ENCODE results near the gene MREG. TPM values are rescaled to one million over a fixed set of nuclear protein-coding genes. Genes with fewer than 3 reads are reported as not detected.

The MREG gene
- total and polyA plus RNA-seq, 10 of the 15 experiments (the other 5 are each of a cell fraction or from before 2014, with no cell fraction given), result 6.9 to 45.0 (median 28.5) TPM

DNA sequence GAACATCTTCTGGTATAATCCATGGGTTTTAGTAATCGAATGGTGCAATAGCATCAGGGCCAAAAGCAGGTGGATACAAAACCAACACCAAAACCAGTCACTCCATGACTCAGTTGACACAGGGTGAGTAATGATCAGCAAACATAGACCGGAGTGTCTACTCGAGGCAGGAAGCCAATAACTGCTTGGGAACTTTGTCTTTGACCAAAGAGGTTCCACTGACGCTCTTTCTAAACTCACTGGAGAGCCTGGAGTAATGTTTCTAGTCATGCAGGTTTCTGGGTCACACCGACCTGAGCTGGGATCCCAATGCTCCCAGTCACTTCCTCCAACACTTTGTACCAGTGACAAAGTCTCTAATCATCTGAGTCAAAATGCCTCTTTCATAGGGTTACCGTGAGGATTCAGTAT lies 30.9 kb downstream of the MREG start (continued):
- no peak for TF ChIP-seq MYC (IDR thresholded peaks at IDR 0.05; ENCODE audit: insufficient read depth, insufficient read length, insufficient replicate concordance, low read length, severe bottlenecking)
- TF ChIP-seq BCL11A (IDR thresholded peaks at IDR 0.05; ENCODE audit: low read depth, low read length), result 0 out of 2 replicates have a peak, but pooled peaks have one; percentile 12

DNA sequence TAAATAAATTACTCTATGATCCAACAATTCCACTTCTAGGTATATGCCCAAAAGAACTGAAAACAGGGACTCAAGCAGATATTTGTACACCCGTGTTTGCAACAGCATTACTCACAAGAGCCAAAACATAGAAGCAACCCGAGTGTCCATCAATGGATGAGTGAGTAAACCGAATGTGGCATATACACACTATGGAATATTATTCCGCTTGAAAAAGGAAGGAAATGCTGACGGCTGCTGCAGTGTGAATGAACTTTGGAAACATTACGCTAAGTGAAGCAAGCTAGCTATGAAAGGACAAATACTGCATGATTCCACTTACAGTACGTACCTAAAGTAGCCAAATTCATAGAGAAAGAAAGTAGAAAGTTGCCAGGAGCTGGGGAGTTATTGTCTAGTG lies 32.2 kb downstream of the MREG start:
- DNase-seq (ENCODE audit: low read depth, low spot score) (no peak), FAIRE-seq (no peak), ATAC-seq (no peak)
- Histone ChIP-seq H3K36me3 (ENCODE audit: control insufficient read depth in 2 of 2, insufficient read depth in 2 of 2, low read length in 1 of 2) (peaks cover 0 to under 1% of the 10 kb centered on the region in 2 experiments; a peak in 3 of 4 replicates), H3K9me3 (replicated peaks; ENCODE audit: control insufficient read depth, insufficient read depth, low read length) (peaks cover 3% of the 10 kb centered on the region; the same call in 1 of the 3 replicates), H3K9ac (ENCODE audit: control insufficient read depth, insufficient read depth, low read length) (no peak overlapping the region), H2AFZ (ENCODE audit: control insufficient read depth, low read depth, low read length) (no peak overlapping the region), H3K4me1 (ENCODE audit: control insufficient read depth, insufficient read depth, low read length) (peaks cover 15% of the 10 kb centered on the region), H4K20me1 (ENCODE audit: control insufficient read depth, insufficient read depth) (no peaks in the 10 kb centered on the region), H3K79me2 (ENCODE audit: control insufficient read depth, insufficient read depth, low read length) (peaks cover 36% of the 10 kb centered on the region), H3K4me3 (no peak overlapping the region), H3K4me2 (ENCODE audit: control insufficient read depth, insufficient read depth) (no peak overlapping the region), H3K27me3 (replicated peaks in 1 of 2; ENCODE audit: control insufficient read depth in 2 of 2, insufficient read depth in 2 of 2, low read length in 1 of 2) (no peaks in the 10 kb centered on the region), H3K27ac (ENCODE audit: control insufficient read depth, insufficient read depth) (no peak overlapping the region)
- no TSS peak for BruUV-seq (replicated peaks)
- POLR2A ChIA-PET, result no interaction called here
- TF ChIP-seq PML (IDR thresholded peaks at IDR 0.05; ENCODE audit: low read length) (no peak), SIN3A (IDR thresholded peaks at IDR 0.05; ENCODE audit: low read depth, low read length) (no peak)
- TF ChIP-seq, protein P1, sequence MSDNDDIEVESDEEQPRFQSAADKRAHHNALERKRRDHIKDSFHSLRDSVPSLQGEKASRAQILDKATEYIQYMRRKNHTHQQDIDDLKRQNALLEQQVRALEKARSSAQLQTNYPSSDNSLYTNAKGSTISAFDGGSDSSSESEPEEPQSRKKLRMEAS (IDR thresholded peaks at IDR 0.05; ENCODE audit: low read depth, low read length), result no peak
- TF ChIP-seq, protein P2, sequence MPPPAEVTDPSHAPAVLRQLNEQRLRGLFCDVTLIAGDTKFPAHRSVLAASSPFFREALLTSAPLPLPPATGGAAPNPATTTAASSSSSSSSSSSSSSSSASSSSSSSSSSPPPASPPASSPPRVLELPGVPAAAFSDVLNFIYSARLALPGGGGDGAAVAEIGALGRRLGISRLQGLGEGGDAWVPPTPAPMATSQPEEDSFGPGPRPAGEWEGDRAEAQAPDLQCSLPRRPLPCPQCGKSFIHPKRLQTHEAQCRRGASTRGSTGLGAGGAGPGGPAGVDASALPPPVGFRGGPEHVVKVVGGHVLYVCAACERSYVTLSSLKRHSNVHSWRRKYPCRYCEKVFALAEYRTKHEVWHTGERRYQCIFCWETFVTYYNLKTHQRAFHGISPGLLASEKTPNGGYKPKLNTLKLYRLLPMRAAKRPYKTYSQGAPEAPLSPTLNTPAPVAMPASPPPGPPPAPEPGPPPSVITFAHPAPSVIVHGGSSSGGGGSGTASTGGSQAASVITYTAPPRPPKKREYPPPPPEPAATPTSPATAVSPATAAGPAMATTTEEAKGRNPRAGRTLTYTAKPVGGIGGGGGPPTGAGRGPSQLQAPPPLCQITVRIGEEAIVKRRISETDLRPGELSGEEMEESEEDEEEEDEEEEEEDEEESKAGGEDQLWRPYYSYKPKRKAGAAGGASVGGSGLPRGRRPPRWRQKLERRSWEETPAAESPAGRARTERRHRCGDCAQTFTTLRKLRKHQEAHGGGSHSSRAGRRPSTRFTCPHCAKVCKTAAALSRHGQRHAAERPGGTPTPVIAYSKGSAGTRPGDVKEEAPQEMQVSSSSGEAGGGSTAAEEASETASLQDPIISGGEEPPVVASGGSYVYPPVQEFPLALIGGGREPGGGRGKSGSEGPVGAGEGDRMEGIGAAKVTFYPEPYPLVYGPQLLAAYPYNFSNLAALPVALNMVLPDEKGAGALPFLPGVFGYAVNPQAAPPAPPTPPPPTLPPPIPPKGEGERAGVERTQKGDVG (CRISPR knock-in tag; IDR thresholded peaks at IDR 0.05), result no peak
- CTCF ChIA-PET, result interaction anchor here (1.0 kb wide), 1 partner anchor 31 kb away, joined by 3 read pairs; no protein-coding TSS in a partner anchor
- in situ Hi-C loops (cut with MboI) (no loop called here), intact Hi-C loops (cut with micrococcal nuclease; ENCODE audit: unreplicated experiment) (no loop called here)
- RAD21 ChIA-PET (ENCODE audit: unreplicated experiment), result no interaction called here
- 90% methylated on average over 7 of the region's 7 CpGs for WGBS (ENCODE audit: insufficient coverage, insufficient replicate concordance, low lambda C conversion rate, missing lambda C conversion rate)
- SMC1A ChIA-PET (ENCODE audit: uncharacterized antibody, unreplicated experiment), result no interaction called here
